Raji (cell line): Measurements from ENCODE around the gene PDPK1.

Experiments
- POLR2A ChIP-seq: IDR thresholded peaks from 2 replicates; pipeline ENCODE4 v1.6.1; 2011; ENCODE audit warnings: low read depth, low read length, control low read depth; ENCODE audit not compliant: insufficient read depth

The PDPK1 gene

DNA sequence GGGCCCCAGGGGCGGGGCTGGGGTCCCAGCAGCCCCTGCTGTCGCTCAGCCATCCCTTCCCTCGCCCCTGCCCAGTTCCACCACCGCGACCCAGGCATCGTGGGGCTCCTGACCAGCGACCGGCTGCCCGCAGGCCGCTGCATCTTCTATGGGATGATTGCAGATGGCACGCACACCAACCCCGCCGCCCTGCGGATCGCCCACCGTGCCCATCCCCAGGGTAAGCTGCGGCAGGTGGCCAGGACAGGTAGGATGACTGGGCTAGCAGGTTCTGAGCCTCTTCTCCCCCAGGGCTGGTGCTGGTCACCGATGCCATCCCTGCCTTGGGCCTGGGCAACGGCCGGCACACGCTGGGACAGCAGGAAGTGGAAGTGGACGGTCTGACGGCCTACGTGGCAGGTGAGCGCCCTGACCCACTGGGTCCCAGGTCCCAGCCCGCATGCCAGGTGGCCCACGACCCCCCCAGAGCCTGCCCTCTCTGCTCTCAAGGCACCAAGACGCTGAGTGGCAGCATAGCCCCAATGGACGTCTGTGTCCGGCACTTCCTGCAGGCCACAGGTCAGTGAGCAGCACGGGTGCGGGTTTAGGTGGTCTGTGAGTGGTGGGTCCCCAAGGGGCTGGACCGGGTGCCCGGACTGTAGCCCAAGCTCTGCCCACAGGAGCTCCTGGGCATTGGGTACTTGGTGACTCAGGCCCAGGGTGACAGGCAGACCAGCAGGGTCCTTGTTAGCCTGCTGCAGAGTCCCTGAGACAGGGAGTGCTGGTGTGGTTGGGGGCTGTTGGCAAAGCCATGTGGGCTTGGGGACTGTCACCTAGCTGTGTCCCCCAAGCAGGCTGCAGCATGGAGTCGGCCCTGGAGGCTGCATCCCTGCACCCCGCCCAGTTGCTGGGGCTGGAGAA lies 9.4 kb upstream of the PDPK1 start:
- no peak for TF ChIP-seq POLR2A

DNA sequence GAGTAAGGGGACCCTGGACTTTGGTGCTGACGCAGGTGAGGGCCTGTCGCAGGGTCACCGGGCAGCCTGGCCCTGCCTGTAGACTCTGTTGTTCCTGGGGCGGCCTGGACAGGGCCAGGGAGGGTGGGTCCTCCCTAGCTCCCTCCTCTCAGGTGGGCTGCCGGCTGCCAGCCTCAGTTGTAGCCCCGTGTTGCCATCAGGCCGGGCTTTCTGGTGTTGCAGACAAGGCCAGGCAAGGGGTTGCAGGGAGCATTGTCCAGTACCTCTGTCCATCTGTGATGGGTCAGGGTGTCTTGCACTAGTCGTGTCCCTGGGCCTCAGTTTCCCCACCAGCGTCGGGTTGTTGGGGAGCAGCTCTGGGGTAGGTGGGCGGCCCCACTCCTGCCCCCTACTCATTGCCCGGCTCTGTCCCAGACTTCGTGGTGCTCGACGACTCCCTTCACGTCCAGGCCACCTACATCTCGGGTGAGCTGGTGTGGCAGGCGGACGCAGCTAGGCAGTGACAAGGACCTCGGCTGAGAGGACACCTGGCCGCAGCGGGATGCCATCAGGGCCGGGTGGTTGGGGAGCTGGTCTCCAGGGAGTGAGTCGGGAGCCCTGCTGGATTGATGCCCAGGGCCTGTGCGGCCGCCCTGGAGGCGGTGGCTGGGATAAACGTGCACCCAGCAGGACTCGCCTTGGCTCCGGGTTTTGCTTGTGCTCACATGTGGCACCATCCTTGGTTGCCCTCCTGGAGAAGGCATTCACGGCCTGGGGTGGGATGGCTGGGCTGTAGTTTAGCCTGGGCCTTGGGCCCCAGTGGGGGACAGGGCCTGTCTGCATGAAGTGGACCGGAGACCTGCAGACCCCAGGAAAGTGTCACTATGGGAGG lies 8.5 kb upstream of the PDPK1 start:
- no peak for TF ChIP-seq POLR2A

DNA sequence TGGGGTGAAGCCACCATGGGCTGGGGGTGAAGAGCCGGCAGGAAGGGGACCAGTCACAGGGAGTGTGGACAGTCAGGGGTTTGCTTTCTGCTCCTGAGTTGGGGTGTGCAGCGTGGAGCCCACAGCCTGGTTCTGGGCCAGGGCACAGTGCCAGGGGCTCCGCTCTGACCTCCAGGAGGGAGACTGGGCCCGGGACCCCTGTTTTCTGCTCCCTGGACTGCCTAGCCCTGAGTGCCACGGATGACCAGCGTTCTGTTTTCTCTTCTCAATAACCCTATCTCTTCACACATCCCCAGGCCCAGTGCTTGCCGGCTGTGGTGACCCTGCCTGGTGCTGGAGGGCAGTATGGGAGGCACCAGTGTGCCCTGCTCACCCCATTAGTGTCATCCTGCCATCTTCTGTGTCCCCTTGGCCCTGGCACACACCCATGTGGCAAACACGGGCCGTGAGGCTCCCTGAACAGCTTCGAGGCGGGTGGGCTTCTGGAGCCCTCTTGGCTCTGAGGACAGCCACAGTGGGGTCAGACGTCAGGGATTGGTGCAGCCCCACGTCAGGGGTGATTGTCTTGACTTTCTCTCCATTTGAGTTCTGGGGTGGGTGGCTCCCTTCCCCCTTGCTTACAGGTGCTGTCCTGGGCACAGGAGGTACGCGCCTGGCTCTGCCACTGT lies 7.7 kb upstream of the PDPK1 start:
- TF ChIP-seq POLR2A: no peak

DNA sequence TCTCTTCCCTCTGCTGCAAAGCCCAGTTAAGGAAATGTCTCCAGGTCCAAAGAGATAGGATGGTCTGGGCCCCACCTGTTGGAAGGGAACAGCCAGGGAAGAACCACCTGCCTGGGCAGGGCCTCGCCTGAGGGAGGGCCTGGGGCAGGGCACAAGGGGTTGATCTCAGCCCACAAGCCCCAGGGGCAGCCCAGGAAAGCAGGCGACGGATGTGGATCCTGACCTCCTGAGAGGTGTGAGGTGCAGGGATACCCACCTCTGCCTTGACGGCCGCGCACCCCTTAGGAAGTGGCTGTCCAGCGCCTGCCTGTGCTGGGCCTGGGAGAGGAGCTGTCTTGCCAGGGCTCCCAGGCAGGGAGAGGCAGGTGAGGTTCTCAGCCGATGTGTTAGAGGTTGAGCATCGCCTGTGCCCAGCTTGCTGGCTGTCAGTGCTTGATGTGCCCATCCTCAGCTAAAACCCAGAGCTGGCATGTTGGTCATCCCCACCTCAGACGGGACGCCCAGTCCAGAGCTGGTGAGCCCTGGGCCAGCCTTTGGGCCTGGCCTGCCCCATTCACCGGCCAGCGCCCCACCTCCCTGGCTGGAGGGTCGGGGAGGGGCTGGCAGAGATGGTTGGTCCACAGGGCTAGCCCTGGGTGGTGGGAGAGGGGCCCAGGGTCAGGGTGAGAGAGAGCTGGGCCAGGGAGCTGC lies 7.0 kb upstream of the PDPK1 start:
- no peak for TF ChIP-seq POLR2A

DNA sequence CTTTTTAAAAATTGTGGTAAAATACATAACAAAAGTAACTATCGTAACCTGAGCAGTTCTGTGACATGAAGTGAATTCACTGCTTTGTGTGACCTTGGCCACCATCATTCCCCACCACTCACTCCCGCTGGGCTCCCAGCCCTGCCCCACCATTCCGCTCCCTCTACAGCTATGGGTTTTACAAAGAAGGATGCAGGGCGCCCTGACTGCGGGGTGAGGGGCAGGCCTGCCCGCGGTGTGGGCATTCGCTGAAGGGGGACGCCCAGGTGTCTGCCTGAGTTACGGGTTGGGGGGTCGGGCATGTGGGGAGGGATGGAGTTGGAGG lies 6.5 kb upstream of the PDPK1 start, which contains the start of gene CEMP1:
TSS of gene CEMP1 (minus strand) at position 38 of the 325 bp plus-strand sequence. CDS start 335 bp downstream, outside the sequence.
- no peak for TF ChIP-seq POLR2A

DNA sequence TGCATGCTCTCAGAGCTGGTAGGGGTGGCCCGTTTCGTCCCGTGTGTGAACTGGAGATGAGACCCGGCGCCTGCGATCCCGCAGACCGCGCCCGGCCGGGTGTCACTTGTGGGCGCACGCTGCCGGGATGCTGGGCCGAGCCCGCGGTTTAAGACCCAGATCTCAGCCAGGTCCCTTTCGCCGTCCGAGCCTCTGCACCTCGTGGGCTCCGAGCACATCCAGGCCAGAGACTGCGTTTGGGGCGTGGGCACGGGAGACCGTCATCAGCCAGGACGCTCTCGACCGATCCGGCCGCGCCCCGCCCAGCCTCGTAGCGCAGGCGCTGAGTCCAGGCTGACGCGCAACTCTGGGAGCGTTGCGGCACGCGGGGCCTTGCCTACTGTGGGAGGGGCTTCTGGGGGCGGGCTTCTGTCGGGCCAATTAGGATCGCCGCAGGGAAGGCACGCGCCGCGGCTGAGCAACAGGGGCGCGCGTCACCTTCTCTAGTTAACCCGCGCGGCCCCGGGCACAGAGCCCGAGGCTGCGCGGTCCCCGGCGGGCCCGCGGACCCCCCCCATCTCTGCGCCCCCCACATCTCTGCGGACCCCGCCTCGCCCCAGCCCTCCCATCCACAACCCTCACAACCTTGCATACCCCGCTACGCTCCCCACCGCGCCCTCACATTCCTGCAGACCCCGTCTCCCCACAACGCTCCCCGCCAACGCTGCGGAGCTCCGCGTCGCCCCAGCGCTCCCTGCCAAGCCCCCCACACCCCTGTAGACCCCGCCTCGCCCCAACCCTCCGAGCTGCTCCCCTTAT lies 5.9 kb upstream of the PDPK1 start:
- TF ChIP-seq POLR2A: peak; percentile 90

DNA sequence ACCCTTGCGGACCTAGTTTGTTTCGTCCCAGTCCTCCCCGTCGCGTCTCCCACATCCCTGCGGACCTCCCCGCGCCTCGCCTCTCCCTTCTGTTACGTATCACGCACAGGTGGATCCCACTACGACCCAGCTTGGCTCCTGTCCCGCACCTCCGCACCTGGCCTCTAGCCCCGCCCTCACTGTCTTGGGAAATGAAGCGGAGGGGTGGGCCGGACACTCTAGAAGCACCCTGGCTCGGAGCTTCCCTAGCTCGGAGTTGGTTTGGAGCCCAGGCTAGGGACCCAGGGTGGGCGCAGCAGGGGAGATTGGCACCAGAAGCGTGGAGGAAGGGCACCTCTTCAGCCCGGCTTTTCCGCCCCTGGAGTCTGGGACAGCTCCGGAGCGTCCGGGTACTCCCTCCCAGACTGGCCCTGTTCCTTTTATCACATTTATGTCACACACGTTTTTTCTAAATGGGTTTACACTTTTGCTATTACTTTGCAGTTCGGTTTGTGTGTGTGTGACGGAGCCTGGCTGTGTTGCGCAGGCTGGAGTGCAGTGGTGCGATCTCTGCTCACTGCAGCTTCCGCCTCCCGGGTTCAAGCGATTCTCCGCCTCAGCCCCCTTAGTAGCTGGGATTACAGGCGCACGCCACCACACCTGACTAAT lies 5.2 kb upstream of the PDPK1 start:
- TF ChIP-seq POLR2A: peak; percentile 13; the same call in 1 of the 2 replicates

DNA sequence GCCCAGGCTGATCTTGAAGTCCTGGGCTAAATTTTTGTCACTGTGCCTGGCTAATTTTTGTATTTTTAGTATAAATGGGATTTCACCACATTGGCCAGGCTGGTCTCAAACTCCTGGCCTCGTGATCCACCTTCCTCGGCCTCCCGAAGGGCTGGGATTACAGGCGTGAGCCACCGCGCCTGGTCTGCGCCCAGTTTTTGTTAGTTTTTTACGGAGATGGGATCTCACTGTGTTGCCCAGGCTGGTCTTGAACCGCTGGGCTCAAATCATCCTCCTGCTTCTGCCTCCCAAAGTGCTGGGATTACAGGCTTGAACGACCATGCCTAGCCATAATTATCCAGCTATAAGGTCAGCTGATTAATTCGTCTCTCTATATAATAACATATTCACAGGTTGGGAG lies 3.9 kb upstream of the PDPK1 start:
- no peak for TF ChIP-seq POLR2A

DNA sequence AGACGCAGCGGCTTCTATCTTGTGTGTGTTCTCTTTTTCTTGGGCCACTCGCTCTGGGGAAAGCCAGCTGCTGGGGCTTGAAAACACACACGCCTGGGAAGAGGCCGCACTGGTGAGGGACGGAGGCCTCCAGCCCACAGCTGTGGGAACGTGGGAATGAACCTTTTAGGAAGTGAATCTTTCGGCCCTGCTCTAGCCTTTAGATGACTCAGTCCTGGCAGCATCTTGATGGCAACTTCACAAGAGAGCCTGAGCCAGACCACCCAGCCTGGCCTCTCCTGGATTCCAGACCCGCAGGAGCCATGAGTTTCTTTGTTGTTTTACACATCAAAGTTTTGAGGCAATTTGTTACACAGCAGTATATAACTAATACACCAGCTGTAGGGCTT lies 2.2 kb upstream of the PDPK1 start:
- TF ChIP-seq POLR2A: no peak

DNA sequence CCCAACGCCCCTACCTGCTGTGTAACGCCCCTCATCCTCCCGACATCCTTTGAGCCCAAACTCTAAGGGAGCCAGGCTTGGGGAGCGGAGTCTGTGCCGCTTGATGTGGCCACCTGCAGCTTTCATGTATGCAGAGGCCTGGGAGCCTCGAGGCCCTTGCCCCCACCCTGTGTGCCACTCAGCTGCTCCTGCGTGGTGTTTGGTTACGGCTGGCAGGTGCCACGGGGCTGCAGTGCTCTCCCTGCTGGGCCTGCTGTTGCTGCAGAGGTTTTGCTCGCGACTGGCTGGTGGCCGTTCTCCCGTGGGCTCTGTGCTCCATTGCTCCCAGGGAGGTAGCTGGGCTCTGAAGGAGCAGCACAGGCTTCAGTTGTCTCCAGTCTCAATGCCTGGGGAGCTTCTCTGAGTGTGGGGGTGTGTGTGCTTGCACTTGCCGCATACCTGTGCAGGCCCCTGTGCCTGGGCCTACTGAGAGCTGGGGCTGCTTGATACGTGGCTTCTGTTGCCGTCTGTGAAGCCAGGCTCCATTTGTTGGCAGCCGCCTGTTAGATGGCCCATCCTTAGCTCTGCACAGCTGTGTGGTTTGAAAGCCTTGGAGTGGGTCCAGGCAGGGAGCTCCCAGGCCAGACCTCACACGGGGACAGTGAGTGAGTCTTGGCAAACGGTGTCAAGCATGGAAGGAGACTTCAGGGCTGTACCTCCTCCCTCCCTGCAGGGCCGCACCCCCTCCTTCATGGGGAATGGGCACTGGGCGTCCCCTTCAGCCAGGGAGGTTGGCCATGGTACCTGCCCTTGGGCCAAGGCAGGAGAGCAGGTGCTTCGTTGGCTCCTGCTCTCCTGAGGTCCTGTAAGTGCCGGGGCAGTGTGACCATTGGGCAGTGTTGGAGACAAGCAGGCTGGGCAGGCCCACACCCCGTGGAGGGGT lies 47.2 kb downstream of the PDPK1 start:
- no peak for TF ChIP-seq POLR2A

DNA sequence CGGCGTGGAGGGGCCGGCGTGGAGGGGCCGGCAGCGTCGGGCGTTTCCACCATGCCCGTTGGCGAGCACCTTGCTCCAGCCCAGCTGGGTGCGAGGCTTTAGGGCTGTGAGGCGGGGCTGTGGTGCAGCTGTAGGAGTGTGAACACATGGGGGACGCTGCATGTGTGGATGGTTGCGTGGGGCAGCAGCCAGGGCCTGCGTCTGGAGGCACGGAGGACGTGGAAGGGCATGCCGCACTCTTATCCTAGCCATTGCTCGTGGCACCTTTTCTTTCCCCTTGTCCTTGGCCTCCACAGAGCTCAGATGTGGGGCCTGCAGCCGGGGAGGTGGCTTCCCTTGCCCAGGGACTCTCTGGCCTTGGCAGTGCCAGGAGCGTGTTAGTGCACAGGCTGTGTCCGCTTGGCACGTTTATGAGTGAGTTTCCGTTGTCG lies 47.8 kb downstream of the PDPK1 start:
- TF ChIP-seq POLR2A: no peak

DNA sequence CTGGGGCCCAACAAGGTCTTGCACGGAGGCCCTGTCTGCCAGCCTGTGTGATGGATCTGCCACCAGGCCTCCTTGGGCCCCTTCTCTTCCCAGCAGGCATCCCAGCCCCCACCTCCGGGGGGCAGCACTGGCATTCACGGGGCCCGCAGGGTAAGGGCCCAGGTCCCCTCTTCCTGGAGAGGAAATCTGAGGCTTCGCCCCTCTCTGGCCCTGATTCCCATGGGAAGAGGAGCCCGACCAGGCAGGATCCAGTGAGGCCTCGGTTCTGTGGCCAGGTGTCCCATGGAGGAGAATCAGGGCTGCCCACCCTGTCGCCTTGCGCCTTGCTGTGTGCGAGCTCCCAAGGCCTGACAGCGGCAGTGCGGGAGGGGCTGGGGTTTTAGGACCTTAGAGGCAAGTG lies 48.4 kb downstream of the PDPK1 start:
- TF ChIP-seq POLR2A: no peak
